HFF-Myc (cell line): ENCODE results near the gene KCTD14.

Source experiments
- DNase-seq: peaks from one replicate; pipeline ENCODE4 v3.0.0-alpha.2; 2011; ENCODE audit warnings: low read depth; ENCODE audit errors: extremely low read depth
- H3K4me3 ChIP-seq: replicated peaks from 2 replicates; pipeline ENCODE4 v1.5.1; 2011; ENCODE audit warnings: low read depth, mild to moderate bottlenecking, control low read depth, low read length
- CTCF ChIP-seq: IDR thresholded peaks from 2 replicates; pipeline ENCODE4 v1.5.1; 2012; ENCODE audit warnings: mild to moderate bottlenecking, low read depth, low read length, control low read depth; ENCODE audit errors: missing control alignments

The KCTD14 gene

GRCh38 chr11:78038697-78039313, 15.7 kb upstream of the KCTD14 start:
- TF ChIP-seq CTCF, result no peak
- H3K4me3 ChIP-seq, result no peak overlapping the region
- DNase-seq, result no peak

DNA sequence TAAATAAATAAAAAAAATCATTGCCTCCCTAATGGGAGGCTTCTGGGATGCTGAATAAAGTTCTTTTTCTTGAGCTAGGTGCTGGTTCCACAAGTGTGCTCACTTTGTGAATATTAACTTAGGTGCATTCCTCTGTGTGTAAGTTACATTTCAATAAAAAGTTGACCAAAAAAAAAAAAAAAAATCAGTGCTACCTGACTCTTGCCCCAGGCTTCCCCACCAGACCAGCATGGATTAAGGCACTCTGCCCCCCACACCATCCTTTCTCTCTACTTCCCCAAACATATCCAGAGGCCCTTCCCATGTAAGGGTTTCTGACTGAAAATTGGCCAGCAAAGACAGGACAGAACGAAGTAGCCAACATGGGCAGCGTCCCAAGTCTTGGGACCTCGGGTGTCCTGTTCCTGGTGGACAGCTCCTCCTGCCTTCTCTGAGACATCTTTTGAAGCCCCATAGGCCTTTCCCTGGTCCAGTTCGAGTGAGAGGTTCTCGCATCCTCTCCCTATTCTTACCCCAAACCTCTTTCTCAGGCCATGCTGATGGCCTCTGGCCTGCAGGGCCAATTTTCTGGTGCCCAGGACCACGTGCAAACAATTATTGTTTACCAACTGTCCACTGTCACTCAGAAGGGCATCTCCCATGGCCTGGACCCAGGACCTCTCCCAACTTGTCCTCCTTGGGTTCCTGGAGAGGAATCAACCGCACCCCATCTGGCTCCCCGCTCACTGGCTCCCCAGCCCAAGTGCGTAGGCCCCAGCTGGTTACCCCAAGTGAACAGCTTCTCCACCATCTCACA, 14.9 kb upstream of the KCTD14 start:
- H3K4me3 ChIP-seq, result no peak overlapping the region
- no peak for DNase-seq
- TF ChIP-seq CTCF, result no peak

DNA sequence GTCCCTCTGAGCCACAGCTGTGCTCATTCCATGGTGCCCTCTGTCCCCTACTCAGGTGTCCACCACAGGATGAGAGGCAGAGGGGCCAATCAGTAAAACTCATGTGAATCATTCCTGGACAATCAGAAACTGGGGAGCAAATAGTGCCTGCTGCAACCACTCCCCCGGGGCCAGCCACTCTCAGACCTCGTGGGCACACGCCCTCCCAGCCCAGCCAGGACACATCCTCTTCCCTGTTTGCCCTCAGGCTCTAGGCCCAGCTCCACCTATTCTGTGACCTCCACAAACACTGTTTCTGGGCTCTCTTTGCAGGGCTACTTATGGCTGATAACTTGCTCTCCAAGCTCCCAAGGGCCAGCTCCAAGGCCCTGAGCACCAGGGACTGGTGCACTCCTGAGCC, 14.0 kb upstream of the KCTD14 start:
- DNase-seq, result no peak
- no peak overlapping the region for H3K4me3 ChIP-seq
- no peak for TF ChIP-seq CTCF

GRCh38 chr11:78036313-78036712, 13.2 kb upstream of the KCTD14 start:
- H3K4me3 ChIP-seq, result no peak overlapping the region
- no peak for TF ChIP-seq CTCF
- no peak for DNase-seq

GRCh38 chr11:78034623-78035022, 11.5 kb upstream of the KCTD14 start:
- TF ChIP-seq CTCF, result no peak

DNA sequence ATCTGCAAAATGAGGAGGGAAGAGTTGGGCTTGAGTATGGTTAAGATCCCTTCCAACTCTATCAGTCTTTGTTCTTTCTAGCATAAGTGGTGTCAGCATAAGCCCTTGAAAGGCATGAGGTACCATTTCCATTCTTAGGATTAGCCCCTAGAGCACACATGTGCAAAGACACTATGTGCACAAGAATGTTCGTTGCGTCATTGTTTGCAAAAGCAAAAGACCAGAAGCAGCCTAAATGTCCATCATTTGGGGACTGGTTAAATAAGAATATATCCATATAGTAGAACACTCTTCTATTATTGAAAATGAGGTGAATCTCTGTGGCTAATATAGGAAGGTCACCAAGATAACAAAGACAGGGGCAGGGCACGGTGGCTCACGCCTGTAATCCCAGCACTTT, 10.0 kb upstream of the KCTD14 start:
- DNase-seq, result no peak
- no peak overlapping the region for H3K4me3 ChIP-seq
- no peak for TF ChIP-seq CTCF

More at GRCh38 chr11:78034623-78035022, 11.5 kb upstream of the KCTD14 start:
- no peak overlapping the region for H3K4me3 ChIP-seq
- DNase-seq, result no peak
